DMS114 treated with DMSO at 0.1 percent for 48 hours (cell line): ENCODE measurements around the gene SQSTM1.

Experiments
- DNase-seq: peaks from one replicate; lab custom pipeline; 2025; ENCODE audit not compliant: unreplicated experiment; lab: John Stamatoyannopoulos, UW

The SQSTM1 gene

DNA sequence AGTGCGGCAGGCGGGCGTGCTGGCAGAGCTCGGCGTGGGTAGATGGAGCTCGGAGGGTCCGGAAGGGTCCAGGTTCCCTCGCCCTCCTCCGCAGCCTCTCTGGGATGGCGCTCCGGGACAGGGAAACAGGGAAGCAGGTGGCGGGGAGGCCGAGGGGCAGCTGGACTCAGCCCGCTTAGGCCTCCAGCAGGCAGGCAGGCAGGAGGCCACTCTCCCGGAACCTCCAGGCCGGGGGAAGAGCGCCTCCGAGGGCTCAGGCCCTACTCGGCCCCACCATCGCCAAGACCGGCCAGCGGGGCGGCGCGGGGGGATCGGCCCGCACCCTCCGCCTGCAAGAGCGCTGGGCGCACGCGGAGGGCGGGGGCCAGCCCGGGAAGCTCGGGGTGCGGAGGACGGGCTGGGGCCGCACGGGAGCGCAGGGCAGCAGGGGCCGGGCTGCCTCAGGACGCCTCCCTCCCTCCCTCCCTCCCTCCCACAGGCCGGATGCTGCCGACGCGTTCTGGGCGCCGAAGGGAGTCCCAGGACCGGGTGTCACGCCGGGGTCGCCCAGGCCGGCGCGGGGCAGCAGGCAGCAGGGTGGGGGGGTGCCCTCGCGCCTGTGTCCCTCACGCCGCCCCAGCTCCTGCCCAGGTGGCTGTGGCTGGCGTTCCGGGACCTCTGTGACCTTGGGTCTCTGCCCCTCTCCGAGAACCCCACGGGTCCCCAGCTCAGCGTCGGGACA lies 15.0 kb upstream of the SQSTM1 start:
- DNase-seq = no peak

DNA sequence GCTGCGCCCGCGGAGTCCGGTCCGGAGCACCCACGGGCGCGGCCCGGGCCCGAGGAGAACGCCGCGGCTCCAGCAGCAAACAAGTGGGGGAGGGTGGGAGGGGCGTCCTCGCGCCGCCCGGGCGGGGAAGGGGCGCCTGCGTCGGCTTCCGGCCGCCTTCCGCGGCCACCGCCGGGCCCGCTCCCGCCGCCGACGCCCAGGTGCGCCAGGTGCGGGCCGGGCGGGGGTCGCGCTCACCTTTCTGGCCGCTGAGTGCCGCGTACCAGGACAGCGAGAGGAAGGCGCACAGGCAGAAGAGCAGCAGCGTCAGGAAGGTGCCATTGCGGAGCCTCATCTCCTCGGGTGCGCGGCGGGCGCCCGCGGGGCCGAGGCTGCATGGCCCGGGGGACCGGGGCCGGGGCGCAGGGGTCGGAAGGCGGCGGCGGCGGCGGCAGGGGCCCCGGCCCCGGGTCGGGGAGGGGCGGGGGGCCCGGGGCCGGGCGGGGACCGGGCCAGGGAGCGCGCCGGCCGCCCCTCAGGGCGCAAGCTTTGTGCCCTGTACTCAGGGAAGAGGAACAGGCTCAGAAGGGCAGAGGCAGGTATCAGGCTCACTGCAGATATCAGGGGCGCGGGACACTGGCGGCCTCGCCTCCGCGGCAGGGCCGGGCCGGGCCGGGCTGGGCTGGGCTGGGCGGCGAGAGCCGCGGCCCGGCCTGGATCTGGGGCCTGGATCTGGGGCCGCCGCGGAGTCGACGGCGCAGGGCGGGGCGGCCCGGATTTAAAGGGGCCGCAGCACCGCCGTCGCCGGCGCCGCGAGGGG lies 14.3 kb upstream of the SQSTM1 start, which contains the start of gene MGAT4B:
TSS of gene MGAT4B (minus strand) at position 617 of the 799 bp plus-strand sequence. CDS start at position 334, 283 bp downstream.
- DNase-seq = peak; percentile 27

DNA sequence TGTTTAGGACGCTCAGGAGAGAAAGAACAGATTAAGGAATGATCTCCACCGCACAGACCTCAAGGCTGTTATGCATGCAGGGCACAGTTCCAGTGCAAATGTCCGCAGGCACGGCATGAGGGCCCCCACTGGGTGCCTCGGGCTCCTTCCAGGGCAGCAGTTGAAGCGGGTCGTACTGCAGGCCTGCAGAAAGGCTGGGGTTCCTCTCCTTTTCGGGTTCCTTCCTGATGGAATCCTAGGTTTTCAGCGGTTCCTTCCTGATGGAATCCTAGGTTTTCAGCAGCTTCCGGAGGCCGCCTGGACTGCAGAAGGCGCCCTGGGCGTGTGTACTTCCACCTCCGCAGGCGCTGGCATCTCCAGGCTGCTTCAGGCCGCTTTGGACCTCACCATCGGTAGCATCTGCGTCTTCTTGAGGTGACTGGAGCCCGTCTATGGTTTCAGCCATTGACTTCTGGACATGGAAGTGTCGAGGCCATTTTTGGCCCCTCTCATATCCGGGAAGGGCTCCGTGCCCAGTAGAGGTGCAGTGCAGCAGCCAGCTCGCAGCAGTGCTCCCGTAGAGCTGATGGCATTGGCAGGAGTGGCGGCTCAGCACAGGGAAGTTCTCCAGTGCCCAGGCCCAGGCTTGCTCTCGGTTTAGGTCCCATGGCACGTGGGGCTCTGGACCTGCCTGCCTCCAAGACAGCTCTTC lies 8.4 kb upstream of the SQSTM1 start:
- DNase-seq = no peak

DNA sequence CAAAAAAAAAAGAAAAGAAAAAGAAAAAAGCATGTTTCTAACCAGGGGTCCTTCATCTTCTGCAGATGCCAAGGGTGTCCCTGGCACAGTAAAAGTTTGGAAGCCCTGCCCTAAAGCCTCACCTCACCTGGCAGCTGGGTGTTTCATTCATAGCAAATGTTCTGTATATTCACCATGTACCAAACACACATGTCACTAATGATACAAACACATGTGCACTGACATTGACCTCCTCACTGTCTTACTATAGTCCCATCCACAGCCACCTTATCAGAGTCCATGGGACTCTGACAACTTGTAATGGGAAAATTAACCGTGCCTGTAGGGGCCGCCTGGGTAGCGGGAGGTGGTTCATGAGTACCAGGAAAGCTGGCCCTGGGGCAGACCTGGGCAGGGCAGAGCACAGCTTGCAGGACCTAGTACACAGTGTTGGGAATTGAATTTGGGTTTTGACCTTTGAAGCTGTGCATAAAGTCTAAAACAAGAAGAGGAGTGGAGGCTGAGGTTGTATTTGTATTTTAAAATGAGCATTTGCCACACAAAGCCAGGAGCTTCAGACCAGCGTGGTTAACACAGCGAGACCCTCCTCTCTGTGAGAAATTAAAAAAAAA lies 7.6 kb upstream of the SQSTM1 start:
- no peak for DNase-seq

DNA sequence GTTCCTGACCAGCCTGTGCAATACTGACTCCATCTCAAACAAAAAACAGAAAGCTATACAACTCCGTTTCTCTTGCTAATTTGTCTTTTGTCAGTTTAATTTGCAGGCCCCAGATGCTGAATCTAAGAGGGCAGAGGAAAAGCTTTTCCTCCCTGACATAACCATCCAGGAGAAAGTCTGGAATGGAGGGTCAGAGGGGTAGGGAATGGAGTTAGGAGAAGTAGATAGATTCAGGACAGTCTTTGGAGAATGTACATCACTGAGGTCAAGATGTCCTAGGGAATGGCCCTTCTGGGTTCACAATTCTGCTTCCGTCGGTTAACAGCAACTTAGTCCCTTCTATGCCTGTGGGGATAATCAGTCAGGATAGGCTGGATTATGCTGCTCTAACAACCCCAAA lies 6.6 kb upstream of the SQSTM1 start:
- no peak for DNase-seq

DNA sequence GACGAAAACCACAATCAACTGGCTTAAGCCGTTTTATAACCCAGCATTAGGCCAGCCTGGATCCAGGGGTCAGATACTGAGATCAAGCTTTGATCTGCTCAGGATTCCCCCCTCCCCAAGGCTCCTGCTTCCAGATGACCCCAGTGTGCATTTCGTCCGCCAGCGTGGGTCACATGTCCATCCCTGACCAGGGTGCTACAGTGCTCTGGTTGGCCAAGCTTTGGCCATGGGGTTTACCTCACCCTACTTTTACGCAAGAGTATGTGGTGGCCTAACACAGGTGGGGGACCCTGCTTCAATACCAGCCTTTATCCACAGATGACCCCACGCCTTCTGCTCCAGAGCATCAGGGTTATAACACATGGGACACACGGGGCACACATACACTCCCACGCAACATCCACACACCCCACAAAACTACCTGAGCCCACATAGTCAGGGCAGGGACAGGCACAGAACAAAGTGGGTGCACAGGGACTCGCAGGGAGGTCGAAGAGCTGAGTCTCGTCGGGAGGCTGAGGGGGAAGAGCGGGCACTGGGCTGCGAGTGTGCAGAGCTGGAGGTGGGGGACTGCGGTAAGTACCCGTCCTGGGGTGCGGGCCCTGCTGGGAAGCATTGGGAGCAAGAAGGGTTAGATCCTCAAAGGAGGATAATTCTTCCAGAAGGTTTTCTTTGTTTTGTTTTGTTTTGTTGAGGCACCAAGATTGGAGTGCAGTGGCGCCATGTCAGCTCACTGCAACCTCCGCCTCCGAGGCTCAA lies 5.0 kb upstream of the SQSTM1 start:
- no peak for DNase-seq

DNA sequence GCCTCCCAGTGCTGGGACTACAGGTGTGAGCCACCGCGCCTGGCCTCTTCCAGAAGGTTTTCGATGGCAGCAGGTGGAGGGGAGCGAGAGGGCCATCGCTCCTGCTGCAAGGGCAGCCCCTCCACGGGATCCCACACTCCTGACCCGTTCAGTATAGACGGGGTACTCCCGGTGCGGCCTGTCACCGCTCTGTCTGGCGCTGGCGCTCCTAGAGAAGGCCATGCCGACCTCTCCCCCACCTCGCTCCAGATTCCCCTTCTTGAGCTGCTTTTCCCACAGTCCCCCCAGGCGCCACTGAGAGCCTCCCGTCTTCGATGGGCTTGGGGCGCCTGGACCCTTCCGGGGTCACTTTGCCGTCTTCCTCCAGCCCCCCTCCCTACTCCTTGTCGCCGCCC lies 4.3 kb upstream of the SQSTM1 start:
- DNase-seq = no peak

DNA sequence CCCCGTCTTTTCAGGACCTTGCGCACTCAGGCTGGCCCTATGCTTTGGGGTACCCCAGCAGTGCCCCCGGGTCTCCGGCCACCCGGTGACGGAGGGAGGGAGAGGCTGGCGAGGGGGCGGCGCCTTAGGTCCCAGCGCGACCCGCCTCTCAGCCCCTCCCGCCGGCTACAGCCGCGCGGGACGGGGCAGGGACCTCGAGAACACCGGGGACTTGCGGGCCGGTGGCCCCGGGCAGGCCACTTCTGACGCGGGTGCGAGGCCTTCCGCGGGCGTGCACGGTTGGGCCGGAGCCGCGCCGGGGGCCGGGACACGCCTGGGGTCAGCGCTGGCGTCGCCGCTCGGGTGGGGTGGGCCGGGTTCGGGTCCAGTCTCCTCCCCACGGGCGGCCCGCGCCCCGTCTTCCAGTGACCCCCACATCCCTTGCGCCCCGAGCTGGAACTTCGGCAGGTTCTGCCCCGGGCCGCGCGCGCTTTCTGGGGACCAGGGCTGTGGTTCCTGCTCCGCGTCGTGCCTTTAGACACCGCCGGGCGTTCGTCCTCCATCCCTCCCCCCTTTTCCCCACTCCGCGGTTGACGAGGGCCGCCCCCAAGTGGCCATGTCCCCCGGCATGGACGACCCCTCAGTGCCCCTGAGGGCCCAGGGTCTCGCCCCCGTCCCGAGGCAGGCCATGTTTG lies 3.8 kb upstream of the SQSTM1 start:
- DNase-seq = no peak

DNA sequence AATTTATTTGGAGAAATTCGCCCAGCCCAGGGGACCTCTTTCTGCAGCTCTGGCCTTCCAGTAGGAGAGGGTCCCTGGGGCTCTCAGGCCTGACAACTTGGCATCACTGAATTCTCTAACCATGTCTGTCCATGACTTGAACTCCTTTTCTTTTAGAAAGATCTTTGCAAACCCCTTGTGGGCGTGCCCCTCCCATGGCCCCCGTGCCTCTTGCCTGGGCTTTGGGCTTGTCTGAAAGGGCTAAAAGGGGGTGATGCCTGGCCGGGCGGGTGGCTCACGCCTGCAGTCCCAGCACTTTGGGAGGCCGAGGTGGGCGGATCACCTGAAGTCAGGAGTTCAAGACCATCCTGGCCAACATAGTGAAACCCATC lies 3.2 kb upstream of the SQSTM1 start:
- DNase-seq = no peak

DNA sequence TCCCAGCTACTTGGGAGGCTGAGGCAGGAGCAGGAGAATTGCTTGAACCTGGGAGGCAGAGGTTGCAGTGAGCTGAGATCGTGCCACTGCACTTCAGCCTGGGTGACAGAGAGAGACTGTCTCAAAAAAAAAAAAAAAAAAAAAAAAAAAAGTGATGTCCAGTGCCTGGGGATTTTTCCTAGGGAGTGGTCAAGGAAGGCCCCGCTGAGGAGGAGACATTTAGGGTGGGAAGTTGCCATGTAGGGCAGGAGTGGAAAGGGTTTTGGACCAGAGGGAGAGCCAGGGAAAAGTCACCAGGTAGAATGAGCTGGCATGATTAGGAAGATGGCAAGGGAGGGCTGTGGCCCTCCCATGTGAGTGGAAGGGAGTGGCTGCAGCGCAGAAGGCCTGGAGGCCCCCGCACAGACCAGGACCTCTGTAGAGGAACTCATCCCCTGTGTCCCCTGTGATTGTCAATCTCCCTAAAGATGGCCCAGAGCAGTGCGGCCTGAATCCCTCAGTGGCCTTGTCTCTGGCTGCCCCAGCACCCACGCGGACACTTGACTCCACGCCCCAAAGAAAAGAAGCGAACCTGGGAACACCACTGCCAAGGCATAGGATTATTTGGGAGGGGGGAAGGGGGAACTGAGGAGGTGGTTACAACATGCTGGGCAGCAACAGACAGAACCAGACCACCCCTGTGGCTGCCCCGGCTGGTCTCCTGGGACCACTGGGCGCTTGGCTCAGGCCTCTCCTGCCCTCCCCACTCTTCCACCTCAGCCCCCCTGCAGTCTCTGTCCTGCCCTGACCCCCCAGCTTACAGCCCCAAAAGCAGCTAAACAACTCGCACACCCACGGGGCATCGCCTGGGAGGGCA lies 2.6 kb upstream of the SQSTM1 start:
- no peak for DNase-seq

DNA sequence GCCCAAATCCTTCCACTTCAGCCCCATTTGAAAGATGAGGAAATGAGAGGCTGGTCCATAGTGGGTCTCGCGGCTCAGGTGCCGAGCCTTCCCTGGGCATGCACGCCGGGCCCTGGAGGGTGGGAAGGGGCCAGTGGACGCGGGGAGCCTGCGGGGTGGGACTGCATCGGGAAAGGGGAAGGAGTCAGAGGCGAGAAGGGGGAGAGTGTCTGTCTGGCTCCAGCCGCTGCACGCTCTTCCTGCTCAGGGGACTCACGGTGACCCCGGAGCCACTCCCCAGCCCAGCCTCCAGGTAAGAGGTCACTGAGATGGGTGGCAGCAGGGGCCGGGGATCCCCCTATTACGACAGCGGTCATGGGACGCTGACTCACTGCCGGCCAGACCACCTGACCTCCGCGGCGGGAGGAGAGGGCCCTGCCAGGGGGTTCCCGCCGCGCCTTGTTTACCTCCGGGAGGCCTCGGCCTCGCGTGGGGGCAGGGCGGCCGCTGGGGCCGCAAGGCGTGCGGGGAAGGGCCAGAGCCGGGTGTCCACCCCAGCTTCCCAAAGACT lies 1.9 kb upstream of the SQSTM1 start:
- DNase-seq = no peak

DNA sequence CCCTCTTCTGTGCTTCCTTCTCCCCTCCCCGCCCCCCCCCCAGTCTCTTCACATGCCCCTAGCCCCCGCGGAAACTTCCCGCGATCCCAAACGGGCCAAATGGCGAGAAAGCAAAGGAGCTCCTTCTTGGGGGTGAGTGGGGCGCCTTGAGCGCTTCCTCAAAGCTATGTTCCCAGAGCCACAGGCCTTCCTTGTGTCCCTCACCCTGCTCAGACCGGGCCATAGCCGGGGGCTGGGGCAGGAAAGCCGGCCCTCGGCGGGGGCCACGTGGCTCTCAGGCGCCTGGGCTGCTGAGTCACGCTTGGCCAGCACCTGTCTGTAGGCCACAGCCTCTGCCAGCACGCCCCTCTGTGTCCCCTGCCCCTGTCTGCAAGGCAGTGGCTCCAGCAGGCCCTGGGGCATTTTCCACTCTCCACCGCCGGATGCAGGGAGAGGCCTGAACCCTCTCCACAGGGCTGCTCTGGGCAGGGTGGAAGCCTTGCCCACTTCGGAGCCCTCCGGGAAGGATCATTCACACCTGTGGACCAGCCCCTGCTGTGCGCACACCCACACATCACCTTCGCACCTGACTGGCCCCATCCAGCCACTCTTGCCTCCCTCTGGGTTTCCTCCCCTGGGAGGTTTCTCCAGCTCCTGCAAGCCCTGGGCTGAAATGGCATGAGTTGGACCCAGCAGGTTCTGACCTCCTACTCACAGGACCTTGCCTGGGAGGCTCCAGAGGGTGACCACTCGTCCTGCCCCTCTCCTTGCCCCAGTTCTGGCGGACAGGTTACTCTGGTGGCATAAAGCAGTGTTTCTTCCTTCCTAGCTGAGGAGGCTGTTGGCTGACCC lies 1.2 kb upstream of the SQSTM1 start:
- DNase-seq = no peak

DNA sequence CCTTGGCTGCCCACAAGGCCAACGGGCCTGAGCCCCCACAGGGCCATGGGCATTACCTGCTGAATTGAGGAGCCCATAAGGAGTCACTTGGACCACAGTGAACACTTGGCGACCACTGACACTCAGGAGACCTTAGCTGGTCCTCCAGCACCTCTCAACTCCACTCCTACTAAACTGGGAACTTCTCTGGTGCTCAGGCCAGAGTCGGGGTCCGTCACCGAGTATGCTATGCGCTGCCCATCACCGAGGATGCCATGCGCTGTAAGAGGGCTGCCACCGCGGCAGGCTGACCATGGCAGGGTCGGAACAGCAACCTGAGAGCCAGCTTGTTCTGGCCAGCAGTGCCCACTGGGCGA lies 600 bp upstream of the SQSTM1 start:
- no peak for DNase-seq

DNA sequence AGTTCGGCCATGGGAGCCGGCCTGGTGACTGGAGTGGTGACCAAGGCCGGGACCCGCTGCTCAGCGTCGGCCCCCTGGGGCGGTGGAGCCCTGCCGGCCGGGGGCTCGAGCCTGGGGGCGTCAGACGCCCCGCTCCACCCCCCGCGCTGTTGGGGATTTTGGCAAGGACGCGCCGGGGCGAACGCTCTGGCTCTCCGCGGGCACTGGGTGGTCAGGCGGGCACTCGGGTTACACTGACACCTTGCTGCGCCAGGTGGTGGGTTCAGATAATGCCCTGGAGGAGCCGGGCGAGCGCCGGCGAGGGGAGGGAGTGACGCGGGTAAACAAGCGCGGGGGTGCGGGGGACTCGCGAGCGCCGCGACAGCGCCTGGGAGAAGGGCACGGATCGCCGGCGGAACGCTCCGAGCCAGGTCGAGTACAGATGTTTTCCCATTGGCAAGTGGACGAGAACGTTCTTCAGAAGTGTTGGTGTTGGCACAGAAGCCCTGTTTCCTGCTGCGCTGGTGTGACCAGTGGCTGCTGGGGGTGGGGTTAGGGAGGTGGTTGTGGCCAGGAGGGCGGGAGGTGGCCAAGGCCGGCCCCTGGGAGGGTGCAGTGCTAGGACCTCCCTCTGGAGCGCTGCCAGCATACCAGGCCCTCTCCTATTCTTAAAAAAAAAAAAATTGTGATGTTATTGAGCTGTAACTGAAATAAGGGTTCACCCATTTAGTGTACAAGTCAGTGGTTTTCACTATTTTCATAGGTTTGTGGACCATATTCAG lies 773 bp downstream of the SQSTM1 start:
- peak; percentile 69 for DNase-seq

DNA sequence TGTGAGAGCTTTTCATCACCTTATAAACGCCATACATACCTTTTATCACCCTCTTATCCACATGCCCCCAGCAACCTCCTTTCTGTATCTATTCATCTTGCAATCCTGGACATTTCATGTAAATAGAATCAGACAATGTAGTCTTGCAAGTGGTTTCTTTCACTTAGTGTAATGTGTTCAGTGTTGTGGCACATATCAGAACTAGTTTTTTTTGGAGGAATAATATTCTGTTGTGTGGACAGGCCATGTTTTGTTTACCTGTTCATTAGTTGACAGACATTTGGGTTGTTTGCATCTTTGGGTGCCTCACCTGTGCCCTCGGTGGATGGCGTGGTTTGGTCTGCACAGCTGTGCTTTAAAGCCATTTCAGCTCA lies 1.3 kb downstream of the SQSTM1 start:
- no peak for DNase-seq

DNA sequence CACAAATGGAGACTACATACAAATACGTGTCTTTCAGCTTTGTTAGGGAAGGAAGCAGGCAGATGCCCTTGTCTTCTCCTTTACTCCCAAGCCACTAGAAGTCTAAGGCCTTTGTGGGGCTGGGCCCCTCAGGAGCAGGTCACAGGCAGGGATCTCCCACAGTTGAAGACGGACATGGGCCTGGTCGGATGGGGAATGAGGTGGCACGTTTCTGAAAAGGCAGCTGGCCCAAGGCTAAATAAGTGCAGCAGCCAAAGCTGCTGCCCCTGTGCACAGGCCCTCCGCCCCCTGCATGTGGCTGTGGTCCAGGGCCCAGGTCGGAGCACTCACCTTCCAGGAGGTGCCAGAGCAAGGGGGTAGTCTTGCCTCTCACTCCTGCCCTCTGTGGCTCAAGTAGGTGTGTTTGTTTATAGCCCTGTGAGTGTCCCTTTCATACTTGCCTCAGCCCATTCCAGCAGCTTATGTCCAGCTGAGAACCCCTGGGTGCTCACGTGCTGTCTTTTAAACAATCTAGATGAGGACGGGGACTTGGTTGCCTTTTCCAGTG lies 1.8 kb downstream of the SQSTM1 start:
- no peak for DNase-seq
